Chondrocyte (in vitro differentiated cells): ENCODE data around the gene ZNF343. TPM values are rescaled to one million over a fixed set of nuclear protein-coding genes. Genes with fewer than 3 reads are reported as not detected.

Source experiments
- DNase-seq: peaks from one replicate; pipeline ENCODE4 v3.0.0; 2021; ENCODE audit warnings: mixed read lengths, low spot score
- H3K27ac Mint-ChIP-seq: one replicate; pipeline ENCODE4 v1.8.0; 2021; ENCODE audit warnings: mild to moderate bottlenecking, moderate library complexity, mixed read lengths; ENCODE audit not compliant: unreplicated experiment
- H3K27me3 Mint-ChIP-seq: 2 replicates; pipeline ENCODE4 v1.8.0; 2021; ENCODE audit warnings: low read depth, mixed read lengths
- H3K36me3 Mint-ChIP-seq: 2 replicates; pipeline ENCODE4 v1.8.0; 2021; ENCODE audit warnings: low read depth, mixed read lengths
- H3K4me1 Mint-ChIP-seq: 2 replicates; pipeline ENCODE4 v1.8.0; 2021; ENCODE audit warnings: low read depth, mild to moderate bottlenecking, mixed read lengths
- H3K4me3 Mint-ChIP-seq: one replicate; pipeline ENCODE4 v1.8.0; 2021; ENCODE audit warnings: mild to moderate bottlenecking, moderate library complexity, mixed read lengths; ENCODE audit not compliant: unreplicated experiment
- H3K9me3 Mint-ChIP-seq: 2 replicates; pipeline ENCODE4 v1.8.0; 2021; ENCODE audit warnings: low read depth, mixed read lengths
- CTCF ChIP-seq: fragments of 200-600 bp; sonication (generic); IDR thresholded peaks from 2 replicates; pipeline ENCODE4 v1.5.0; 2021; ENCODE audit warnings: antibody characterized with exemption, mild to moderate bottlenecking, moderate library complexity
- long read RNA-seq: library from polyadenylated mRNA; stranded (forward); transcript quantifications from one replicate; pipeline ENCODE4 v2.0.0, GENCODE V29; 2021
- total RNA-seq: library from RNA; stranded (reverse); gene quantifications from 3 replicates; pipeline ENCODE4 v1.2.1, GENCODE V29; 2021

Gene ZNF343
- 9.6 to 12.2 TPM (median 11.5 TPM) in 3 replicates for total RNA-seq
- long read RNA-seq, transcript ZNF343-201 (6 exons, 3,632 nt), result major isoform, 5 of 14 reads
- long read RNA-seq, partial matches to known transcripts, result 3 of 14 reads
- long read RNA-seq, other reads (novel, unspliced or antisense), result 6 of 14 reads

- Mint-ChIP-seq H3K27ac (peak within 1 kb of the TSS; percentile 98), H3K4me3 (peak within 1 kb of the TSS; percentile 100), H3K4me1 (peaks cover 13% of the 10 kb centered on the region), H3K27me3 (peaks cover 2% of the 10 kb centered on the region), H3K36me3 (peaks cover 2% of the 10 kb centered on the region), H3K9me3 (no peaks in the 10 kb centered on the region)
- DNase-seq, result no peak
- TF ChIP-seq CTCF, result peak; percentile 20
Observed at GRCh38 chr20:2508631-2509467, at the start of gene ZNF343. Gene ZNF343 (minus strand): TSS chr20:2508915. CDS start chr20:2493895, 15,020 bp downstream.

- peak overlapping the region; percentile 2 for H3K4me3 Mint-ChIP-seq
- H3K36me3 Mint-ChIP-seq, result peaks cover under 1% of the 10 kb centered on the region
- TF ChIP-seq CTCF, result no peak
- H3K9me3 Mint-ChIP-seq, result no peaks in the 10 kb centered on the region
- peaks cover 5% of the 10 kb centered on the region for H3K4me1 Mint-ChIP-seq
- peaks cover 73% of the 10 kb centered on the region for H3K27me3 Mint-ChIP-seq
- DNase-seq, result no peak
- H3K27ac Mint-ChIP-seq, result no peak overlapping the region
Observed at GRCh38 chr20:2557873-2558580, 49.3 kb upstream of the ZNF343 start.

- Mint-ChIP-seq H3K27ac (no peak overlapping the region), H3K4me3 (no peak overlapping the region), H3K9me3 (no peaks in the 10 kb centered on the region), H3K36me3 (peaks cover 2% of the 10 kb centered on the region), H3K27me3 (peaks cover 54% of the 10 kb centered on the region), H3K4me1 (no peaks in the 10 kb centered on the region)
- no peak for TF ChIP-seq CTCF
- DNase-seq, result no peak
Observed at GRCh38 chr20:2545594-2545993, 36.9 kb upstream of the ZNF343 start.

- TF ChIP-seq CTCF, result no peak
- Mint-ChIP-seq H3K27ac (no peak overlapping the region), H3K9me3 (no peaks in the 10 kb centered on the region), H3K36me3 (peaks cover 2% of the 10 kb centered on the region), H3K27me3 (peaks cover 49% of the 10 kb centered on the region), H3K4me1 (no peaks in the 10 kb centered on the region), H3K4me3 (no peak overlapping the region)
- DNase-seq, result no peak
Observed at GRCh38 chr20:2544211-2544610, 35.5 kb upstream of the ZNF343 start.

GRCh38 chr20:2542361-2542760 lies 33.6 kb upstream of the ZNF343 start:
- Mint-ChIP-seq H3K27ac (no peak overlapping the region), H3K27me3 (peaks cover 63% of the 10 kb centered on the region), H3K36me3 (peaks cover 2% of the 10 kb centered on the region), H3K4me1 (no peaks in the 10 kb centered on the region), H3K9me3 (no peaks in the 10 kb centered on the region), H3K4me3 (no peak overlapping the region)
- TF ChIP-seq CTCF, result no peak
- DNase-seq, result no peak
